SH-SY5Y (cell line): ENCODE results near the gene METTL16.

Source experiments
- GATA2 ChIP-seq: IDR thresholded peaks from 2 replicates; pipeline ENCODE4 v1.6.1; 2011; ENCODE audit warnings: mild to moderate bottlenecking, low read depth, low read length
- GATA3 ChIP-seq: IDR thresholded peaks from 2 replicates; pipeline ENCODE4 v1.6.1; 2011; ENCODE audit warnings: low read depth, mild to moderate bottlenecking, low read length, moderate library complexity

GRCh38 chr17:2401426-2402221 is 110.1 kb downstream of the METTL16 start:
- TF ChIP-seq GATA3 (no peak), GATA2 (no peak)
